GM19099 (cell line): ENCODE results near the gene FRAS1.

ENCODE experiments used
- POLR2A ChIP-seq: IDR thresholded peaks from 3 replicates; pipeline ENCODE4 v1.6.1; 2011; ENCODE audit warnings: low read depth; ENCODE audit not compliant: insufficient read length; ENCODE audit errors: extremely low read depth

FRAS1 gene

GRCh38 chr4:78542373-78542772 is 485.2 kb downstream of the FRAS1 start:
- TF ChIP-seq POLR2A: no peak

DNA sequence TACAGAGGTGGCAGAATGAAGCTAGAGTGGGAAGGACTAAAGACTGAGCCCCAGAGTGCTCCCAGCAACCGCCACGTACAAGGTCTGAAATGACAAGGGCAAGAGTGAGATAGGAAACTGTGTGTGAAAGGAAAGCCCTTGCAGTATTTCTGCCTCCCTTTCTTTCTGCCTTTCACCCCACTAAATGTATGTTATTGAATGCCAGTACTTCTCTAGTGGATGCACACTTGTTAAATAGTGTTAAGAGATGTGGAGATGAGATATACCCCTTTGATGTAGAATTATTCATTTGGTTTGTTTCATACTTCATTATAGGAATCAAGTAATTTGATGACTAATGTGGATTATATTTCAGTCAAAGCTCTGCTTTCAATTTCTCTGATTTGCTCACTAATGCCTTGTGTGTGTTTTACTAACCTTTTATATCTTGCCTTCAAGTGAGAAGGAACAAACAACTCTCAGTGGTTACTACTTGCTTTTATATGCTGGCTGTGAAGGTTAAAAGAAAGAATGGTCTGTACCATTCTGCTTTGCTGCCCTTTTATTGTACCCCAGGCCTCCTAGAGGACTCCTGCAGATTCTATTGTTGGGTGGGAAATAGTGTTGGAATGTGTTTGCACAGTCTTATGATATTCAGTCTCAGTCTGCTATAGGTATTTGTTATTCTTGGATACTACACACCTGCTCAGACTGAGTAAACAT is 486.5 kb downstream of the FRAS1 start:
- TF ChIP-seq POLR2A: no peak

DNA sequence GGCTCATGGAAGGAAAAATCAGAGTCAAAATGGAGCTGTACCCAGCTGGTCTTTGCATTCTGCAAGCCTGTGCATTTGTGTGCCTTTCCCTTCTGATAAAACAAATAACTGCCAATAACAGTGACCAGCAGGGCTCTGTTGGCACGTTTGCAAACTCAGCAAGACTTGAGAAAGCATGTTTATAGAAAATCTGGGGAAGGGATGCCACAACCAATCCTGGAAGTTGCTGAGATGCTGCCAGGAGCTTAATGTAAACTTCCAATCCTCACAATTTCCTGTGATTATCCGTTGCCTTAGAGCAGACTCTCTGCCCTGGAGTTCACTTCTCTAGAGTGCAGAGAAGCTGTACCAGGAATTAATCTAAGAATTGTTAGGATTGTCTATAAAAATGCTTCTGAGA is 487.6 kb downstream of the FRAS1 start:
- no peak for TF ChIP-seq POLR2A

DNA sequence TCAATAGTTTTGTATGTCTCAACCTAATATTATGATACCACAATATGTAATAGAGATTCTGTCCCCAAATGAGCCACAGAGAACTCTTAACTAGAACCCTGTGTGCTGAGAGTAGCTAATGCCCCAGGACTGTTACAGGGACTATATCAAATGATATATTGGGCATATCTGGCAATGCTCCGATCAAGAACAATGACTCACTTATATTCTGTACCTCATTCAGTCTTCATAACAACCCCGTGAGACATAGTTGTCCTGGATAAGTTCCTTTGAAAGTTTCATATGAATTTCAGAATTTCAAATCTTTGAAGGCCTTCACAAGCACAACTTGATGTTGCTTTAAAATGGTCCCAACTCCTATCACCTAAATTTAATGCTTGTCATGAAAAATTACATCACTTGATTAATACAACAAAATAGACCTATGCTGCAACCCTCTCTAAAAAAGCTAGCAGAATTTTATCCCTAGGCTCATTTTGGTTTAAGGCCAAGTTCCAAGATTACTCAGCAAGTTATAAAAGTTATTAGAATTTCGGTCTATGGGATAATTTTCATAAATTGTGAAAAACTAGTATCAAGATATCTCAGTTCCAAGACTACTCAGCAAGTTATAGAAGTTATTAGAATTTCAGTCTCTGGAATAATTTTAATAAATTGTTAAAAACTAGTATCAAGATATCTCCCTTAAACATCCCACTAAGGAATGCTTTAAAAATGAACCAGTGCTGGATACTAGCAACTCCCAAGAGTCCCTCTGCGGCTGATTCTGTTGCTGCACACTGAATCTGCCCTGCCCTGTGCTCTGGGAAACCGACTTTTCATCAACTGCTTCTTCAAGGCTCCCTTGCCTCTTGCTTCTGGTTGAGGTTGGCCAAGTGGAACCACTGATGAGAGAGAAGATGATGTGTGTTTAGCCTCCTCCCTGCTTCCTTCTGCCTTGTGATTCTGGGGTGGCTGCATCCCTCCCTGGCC is 488.4 kb downstream of the FRAS1 start:
- TF ChIP-seq POLR2A: no peak

DNA sequence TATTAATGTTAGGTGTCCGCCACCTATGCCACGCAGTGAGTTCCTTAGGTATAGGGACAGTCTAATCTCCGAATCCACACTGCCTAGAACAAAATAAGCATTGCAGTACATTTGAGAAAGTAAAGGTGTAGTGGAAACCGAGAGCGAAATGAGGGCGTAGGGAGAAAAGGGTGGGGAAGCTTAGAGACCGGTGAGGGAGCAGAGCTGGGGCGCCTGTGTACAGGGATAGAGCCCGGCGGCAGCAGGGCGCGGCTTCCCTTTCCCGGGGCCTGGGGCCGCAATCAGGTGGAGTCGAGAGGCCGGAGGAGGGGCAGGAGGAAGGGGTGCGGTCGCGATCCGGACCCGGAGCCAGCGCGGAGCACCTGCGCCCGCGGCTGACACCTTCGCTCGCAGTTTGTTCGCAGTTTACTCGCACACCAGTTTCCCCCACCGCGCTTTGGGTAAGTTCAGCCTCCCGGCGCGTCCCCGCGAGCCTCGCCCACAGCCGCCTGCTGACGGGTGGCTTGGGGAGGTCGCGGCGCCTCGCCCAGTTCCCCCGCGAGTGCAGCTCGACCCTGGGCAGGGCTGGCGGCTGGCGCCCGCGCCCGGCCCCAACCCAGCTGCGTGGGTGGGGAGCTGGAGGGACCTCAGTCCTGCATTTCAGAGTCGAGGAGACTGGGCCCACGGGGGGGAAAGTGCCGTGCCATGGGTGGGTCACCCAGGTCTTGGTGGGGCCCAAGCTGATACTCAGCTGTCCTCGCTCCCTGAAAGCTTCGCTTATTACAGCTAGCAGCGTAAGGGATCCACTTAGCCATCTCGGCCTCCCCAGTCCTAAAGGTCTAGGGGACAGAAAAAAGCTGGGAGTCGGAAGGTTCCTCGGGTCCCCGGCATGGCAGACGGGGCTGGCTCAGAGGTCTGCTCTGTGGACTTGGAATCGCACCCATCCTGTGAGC is 494.6 kb downstream of the FRAS1 start, which contains the start of gene ANXA3:
ANXA3 (plus strand) TSS at position 351 of the 932 bp plus-strand sequence. CDS start 2,704 bp downstream, outside the sequence.
- no peak for TF ChIP-seq POLR2A

DNA sequence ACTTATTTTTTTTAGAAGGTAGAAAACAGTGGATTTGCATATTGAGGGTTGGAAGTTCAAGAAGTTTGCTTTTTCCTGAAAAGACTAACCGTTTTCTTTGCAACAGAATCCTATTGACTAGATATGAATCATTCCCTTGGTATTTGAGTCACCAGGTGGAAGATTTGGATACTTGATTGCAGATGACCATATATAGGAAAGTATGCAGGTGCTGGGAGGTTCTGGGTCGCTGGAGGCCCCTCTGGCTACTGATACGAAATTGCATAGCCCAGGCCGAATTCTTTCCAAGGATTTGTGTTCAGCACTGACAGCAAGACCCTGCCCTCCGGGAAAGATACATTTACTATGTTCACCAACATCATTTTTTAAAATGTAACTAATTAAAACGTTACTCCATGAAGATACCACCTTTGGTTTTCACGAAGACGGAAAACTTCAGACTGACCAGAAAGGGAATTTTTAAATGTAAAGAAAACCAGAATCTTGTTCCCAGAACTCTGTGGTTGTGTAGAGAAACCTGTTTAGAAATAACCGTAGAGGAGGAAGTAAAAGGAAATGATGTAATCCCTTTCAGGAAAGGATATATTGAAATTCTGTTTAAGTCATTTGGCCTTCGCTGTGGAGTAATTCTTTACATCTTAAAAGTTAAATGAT is 495.4 kb downstream of the FRAS1 start:
- no peak for TF ChIP-seq POLR2A

DNA sequence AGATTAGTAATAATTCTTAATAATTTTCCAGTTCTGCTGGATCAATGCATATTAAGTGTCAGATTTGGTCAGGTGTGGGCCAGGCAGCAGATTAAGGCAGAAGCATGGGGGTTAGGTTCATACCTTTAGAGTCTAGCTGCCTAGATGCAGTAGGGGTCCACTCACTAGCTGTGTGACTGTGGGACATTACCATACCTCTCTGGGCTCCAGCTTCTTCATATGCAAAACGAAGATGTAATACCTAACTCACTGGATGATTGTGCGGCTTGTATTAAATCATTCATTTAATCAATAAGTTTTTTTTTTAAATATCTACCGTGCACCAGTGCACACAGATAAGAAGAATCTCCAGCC is 495.9 kb downstream of the FRAS1 start:
- no peak for TF ChIP-seq POLR2A

GRCh38 chr4:78553529-78554060 is 496.5 kb downstream of the FRAS1 start:
- TF ChIP-seq POLR2A: no peak

DNA sequence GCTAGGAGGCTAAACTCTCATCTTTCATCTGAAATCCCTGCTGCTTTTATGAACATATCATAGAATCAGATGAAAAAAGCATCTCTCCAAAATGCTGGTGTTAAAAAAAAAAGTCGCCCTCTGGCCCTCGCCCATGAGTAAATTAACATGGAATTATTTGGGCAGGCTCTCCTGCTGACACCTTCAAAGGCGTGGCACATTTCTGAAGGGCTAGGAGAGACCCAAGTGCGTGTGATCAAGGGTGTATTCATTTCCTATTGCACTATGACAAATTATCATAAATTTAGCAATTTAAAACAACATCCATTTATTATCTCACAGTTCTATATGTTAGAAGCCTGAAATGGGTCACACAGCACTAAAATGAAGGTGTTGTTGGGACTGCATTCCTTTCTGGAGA is 499.5 kb downstream of the FRAS1 start:
- TF ChIP-seq POLR2A: no peak

DNA sequence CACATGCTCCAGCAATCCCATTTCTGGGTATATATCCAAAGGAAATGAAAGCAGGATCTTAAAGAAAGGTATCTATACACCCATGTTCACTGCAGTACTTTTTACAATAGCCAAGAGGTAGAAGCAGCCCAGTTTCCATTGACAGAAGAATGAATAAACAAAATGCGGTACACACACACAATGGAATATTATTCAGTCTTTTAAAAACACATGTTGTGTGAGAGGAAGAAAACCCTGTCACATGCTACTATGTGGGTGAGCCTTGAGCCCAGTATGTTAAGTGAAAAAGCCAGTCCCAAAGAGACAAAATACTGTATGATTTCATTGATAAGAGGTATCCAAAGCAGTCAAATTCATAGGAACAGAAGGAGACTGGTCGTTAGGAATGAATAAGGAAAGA is 500.7 kb downstream of the FRAS1 start:
- TF ChIP-seq POLR2A: no peak

GRCh38 chr4:78558410-78558809 is 501.3 kb downstream of the FRAS1 start:
- no peak for TF ChIP-seq POLR2A

GRCh38 chr4:78560296-78560963 is 503.3 kb downstream of the FRAS1 start:
- no peak for TF ChIP-seq POLR2A

DNA sequence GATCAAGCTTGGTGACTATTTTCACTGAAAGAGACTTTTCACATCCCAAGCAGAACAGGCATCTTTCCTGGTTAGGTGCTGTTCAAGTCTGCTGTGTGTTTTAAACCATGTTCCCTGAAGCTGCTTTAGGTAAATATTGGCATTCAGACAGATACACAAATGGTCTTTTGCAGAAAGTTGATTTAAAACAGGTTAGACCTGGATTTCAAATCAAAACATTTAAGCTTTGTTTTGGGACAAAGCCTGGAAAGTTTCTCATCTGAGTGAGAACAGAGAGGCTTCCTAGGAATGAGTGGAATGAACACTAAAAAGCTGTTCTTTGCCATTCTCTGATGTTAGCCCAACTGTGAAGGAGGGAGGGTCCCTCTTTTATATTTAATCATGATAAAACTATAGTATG is 504.6 kb downstream of the FRAS1 start:
- no peak for TF ChIP-seq POLR2A

DNA sequence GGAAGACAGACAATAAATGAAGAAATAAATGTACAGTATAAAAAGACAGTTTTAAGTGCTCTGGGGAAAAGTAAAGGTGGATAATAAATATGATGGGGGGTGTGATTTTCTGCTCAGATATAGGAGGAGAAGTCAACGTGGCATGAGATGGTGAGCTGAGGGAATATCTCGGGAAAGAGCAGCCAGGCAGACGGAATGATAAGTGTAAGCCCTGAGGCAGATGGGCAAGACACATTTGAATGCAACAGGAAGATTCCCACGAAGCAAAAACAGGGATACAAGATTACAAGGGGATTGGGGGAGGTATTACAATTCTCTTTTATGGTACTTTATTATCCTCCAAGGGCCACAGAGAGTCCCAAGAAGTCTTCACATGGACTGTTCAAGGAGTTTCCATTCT is 505.6 kb downstream of the FRAS1 start:
- no peak for TF ChIP-seq POLR2A
